Activated T-cell treated with anti-CD3 and anti-CD28 coated beads for 24 hours (primary cell): ENCODE results near the gene DOCK8.
A peak's percentile ranks its signal among the peaks of the same experiment; 100 is the strongest.

Source experiments
- DNase-seq: peaks from one replicate; pipeline ENCODE4 v3.0.0-alpha.2; 2020; ENCODE audit warnings: low read depth

DOCK8 gene

GRCh38 chr9:503881-504852 is 289.5 kb downstream of the DOCK8 start, which contains the start of gene KANK1:
Gene KANK1 (plus strand): TSS chr9:504695.
- peak; percentile 61 for DNase-seq

GRCh38 chr9:504921-505740 is 290.5 kb downstream of the DOCK8 start:
- no peak for DNase-seq

- DNase-seq: no peak
Observed at GRCh38 chr9:505741-506059, 291.0 kb downstream of the DOCK8 start.

GRCh38 chr9:506281-506680 is 291.6 kb downstream of the DOCK8 start:
- DNase-seq: no peak

- no peak for DNase-seq
Observed at GRCh38 chr9:511861-512260, 297.2 kb downstream of the DOCK8 start.

- no peak for DNase-seq
Observed at GRCh38 chr9:512555-513272, 298.0 kb downstream of the DOCK8 start.
